Measurements from ENCODE around the gene ZNF382.

The ZNF382 gene

GRCh38 chr19:36674201-36674600 is 69.1 kb downstream of the ZNF382 start:
- H3K4me3 ChIP-seq (ENCODE audit: low read depth in 1 of 2, low read length in 2 of 2): no peak overlapping the region
- no peaks in the 10 kb centered on the region for H3K4me1 ChIP-seq (ENCODE audit: control insufficient read depth in 1 of 2, insufficient read depth in 2 of 2, low read length in 2 of 2)
- peaks cover 27 to 45% of the 10 kb centered on the region in 2 donors for H3K9me3 ChIP-seq (ENCODE audit: control insufficient read depth in 1 of 2, low read length in 2 of 2)
- H3K27me3 ChIP-seq (ENCODE audit: control insufficient read depth in 1 of 2, insufficient read depth in 2 of 2, low read length in 2 of 2): no peaks in the 10 kb centered on the region
- no peak overlapping the region for H3K27ac ChIP-seq (ENCODE audit: low read depth, low read length)
- H3K9ac ChIP-seq (ENCODE audit: low read depth in 1 of 2, low read length in 2 of 2): no peak overlapping the region
- peaks cover 0 to 8% of the 10 kb centered on the region in 2 donors for H3K36me3 ChIP-seq (ENCODE audit: control insufficient read depth in 1 of 2, insufficient read depth in 2 of 2, low read length in 2 of 2)

- H3K4me3 ChIP-seq (ENCODE audit: low read depth in 1 of 2, low read length in 2 of 2): no peak overlapping the region
- no peaks in the 10 kb centered on the region for H3K4me1 ChIP-seq (ENCODE audit: control insufficient read depth in 1 of 2, insufficient read depth in 2 of 2, low read length in 2 of 2)
- no peaks in the 10 kb centered on the region for H3K27me3 ChIP-seq (ENCODE audit: control insufficient read depth in 1 of 2, insufficient read depth in 2 of 2, low read length in 2 of 2)
- peaks cover 0 to 13% of the 10 kb centered on the region in 2 donors for H3K36me3 ChIP-seq (ENCODE audit: control insufficient read depth in 1 of 2, insufficient read depth in 2 of 2, low read length in 2 of 2)
- peaks cover 21 to 27% of the 10 kb centered on the region in 2 donors for H3K9me3 ChIP-seq (ENCODE audit: control insufficient read depth in 1 of 2, low read length in 2 of 2)
- no peak overlapping the region for H3K27ac ChIP-seq (ENCODE audit: low read depth, low read length)
- H3K9ac ChIP-seq (ENCODE audit: low read depth in 1 of 2, low read length in 2 of 2): no peak overlapping the region
Observed at GRCh38 chr19:36679455-36679854, 74.3 kb downstream of the ZNF382 start.

Measured in duodenal mucosa (tissue), 2 donors.